Adrenal gland (tissue), 12 donors: ENCODE measurements around the gene KIF2A. TPM values are rescaled to one million over a fixed set of nuclear protein-coding genes. Genes with fewer than 3 reads are reported as not detected.
A peak's percentile ranks its signal among the peaks of the same experiment; 100 is the strongest.

Experiments used
- DNase-seq, 7 donors: peaks; one replicate each; pipeline ENCODE4 v3.0.0-alpha.2; 2019 to 2020
- H3K27ac ChIP-seq, 5 donors: fragments of 200-600 bp; sonication (generic) in 4 of 5; 1 replicate in 3 of 5; 2 replicates in 2 of 5; pipeline versions ENCODE4 v1.5.1 to v1.8.0; 2016 to 2020; ENCODE audit warnings: mild to moderate bottlenecking in 1 of 5
- H3K27me3 ChIP-seq: fragments of 200-600 bp; 2 replicates; pipeline ENCODE4 v1.8.0; 2021
- H3K36me3 ChIP-seq, 2 donors: fragments of 200-600 bp; replicated peaks in 1 of 2; 1 replicate in 1 of 2; 2 replicates in 1 of 2; pipeline versions ENCODE4 v1.5.1 to v1.8.0; 2018 to 2022
- H3K4me1 ChIP-seq, 2 donors: fragments of 200-600 bp; replicated peaks in 1 of 2; 1 replicate in 1 of 2; 2 replicates in 1 of 2; pipeline versions ENCODE4 v1.5.1 to v1.8.0; 2018 to 2021
- H3K4me3 ChIP-seq, 4 donors: fragments of 200-600 bp; sonication (generic) in 3 of 4; one replicate each; pipeline ENCODE4 v1.5.1; 2016 to 2018
- H3K9me3 ChIP-seq, 3 donors: fragments of 200-600 bp; sonication (generic) in 1 of 3; replicated peaks in 1 of 3; 1 replicate in 2 of 3; 2 replicates in 1 of 3; pipeline versions ENCODE4 v1.5.1 to v1.8.0; 2016 to 2021
- POLR2A ChIP-seq, 2 donors: fragments of 450-650 bp; IDR thresholded peaks; one replicate each; pipeline ENCODE4 v1.6.1; 2017; ENCODE audit warnings: antibody characterized with exemption in 2 of 2, mild to moderate bottlenecking in 2 of 2, moderate library complexity in 1 of 2
- WGBS, 4 donors: extraction: QIAGEN DNeasy Blood & Tissue Kit in 2 of 4; methylation state at CpG; one replicate each; pipeline versions ENCODE4 v1.1.5 to v1.1.7; 2013 to 2017; 5-methylcytosine and 5-hydroxymethylcytosine counted together
- intact Hi-C, 2 donors: fragments of 100-400 bp; cut with DNase I; formaldehyde crosslinking; loops; one replicate each; pipeline versions ENCODE4 v1.14.1 to v1.15.0; 2022 to 2023
- polyA plus RNA-seq, 3 donors: library from polyadenylated mRNA; stranded (reverse); fragments of 200-250 nt in 2 of 3; fragments of 350-450 nt in 1 of 3; fragmentation: Illumina TruSeq in 1 of 3; extraction: RNeasy Lipid Tissue Mini Kit (QIAGEN cat#74804) in 1 of 3; gene quantifications; one replicate each; pipeline ENCODE4 v1.2.3, GENCODE V29; 2013 to 2014
- total RNA-seq, 9 donors: library from RNA; depleted of rRNA in 4 of 9; stranded (reverse); fragments of >200 nt in 4 of 9; fragments of 120-200 nt in 1 of 9; fragmentation: NEBNext Ultra II Directional in 1 of 9; extraction: Animal tissue kit (Norgen Biotek cat#: 25700) in 1 of 9; gene quantifications; one replicate each; pipeline versions ENCODE4 v1.1.0 to v1.2.4, GENCODE V29; 2013 to 2023
- TF ChIP-seq, protein P1 (sequence below), 6 experiments: fragments of 450-650 bp in 4 of 6; fragments of 200-600 bp in 2 of 6; sonication (generic) in 1 of 6; IDR thresholded peaks; 1 replicate in 5 of 6; 2 replicates in 1 of 6; pipeline versions ENCODE4 v1.5.1 to v1.8.0; 2016 to 2021; ENCODE audit warnings: antibody characterized with exemption in 6 of 6, mild to moderate bottlenecking in 2 of 6, moderate library complexity in 1 of 6
- donor health status: healthy with polysubstance abuse.
- donor health status: Bipolar disorder and iron deficiency.
- donor health status: DM: yes; HTN: yes; CAD: no.
- donor health status: DM: no; HTN: no; CAD: no.
- donor health status: DM: no; HTN: no; CAD: no.
- donor health status: DM: yes; HTN: yes; CAD: no.

Gene KIF2A
- total and polyA plus RNA-seq, 12 donors = 2.1 to 50.2 (median 24.2) TPM

DNA sequence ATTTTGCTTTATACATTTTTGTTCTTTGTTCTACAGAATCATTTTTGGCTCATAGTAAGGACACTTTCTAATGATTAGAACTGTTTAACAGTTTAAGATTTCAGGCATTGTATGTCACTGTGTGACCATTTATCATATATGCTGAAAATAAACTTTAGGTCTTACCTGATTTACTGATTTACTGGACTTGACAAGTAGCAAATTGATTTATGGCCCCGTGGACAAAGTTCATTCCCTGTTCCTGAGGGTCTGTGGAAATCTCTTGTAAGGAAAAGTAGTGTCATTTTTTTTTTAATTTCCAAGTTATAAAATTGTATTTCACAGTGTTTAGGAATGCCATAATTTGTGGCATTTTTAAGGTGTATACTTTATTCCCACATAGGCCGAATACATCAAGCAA is 40.7 kb downstream of the KIF2A start:
- no peaks in the 10 kb centered on the region for H3K4me1 ChIP-seq
- TF ChIP-seq, protein P1, sequence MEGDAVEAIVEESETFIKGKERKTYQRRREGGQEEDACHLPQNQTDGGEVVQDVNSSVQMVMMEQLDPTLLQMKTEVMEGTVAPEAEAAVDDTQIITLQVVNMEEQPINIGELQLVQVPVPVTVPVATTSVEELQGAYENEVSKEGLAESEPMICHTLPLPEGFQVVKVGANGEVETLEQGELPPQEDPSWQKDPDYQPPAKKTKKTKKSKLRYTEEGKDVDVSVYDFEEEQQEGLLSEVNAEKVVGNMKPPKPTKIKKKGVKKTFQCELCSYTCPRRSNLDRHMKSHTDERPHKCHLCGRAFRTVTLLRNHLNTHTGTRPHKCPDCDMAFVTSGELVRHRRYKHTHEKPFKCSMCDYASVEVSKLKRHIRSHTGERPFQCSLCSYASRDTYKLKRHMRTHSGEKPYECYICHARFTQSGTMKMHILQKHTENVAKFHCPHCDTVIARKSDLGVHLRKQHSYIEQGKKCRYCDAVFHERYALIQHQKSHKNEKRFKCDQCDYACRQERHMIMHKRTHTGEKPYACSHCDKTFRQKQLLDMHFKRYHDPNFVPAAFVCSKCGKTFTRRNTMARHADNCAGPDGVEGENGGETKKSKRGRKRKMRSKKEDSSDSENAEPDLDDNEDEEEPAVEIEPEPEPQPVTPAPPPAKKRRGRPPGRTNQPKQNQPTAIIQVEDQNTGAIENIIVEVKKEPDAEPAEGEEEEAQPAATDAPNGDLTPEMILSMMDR (IDR thresholded peaks at IDR 0.05) = no peak
- TF ChIP-seq POLR2A (IDR thresholded peaks at IDR 0.05) = no peak

GRCh38 chr5:62347928-62348327 is 41.9 kb downstream of the KIF2A start:
- Histone ChIP-seq H3K36me3 (peaks cover 0 to 23% of the 10 kb centered on the region in 2 donors), H3K27me3 (no peaks in the 10 kb centered on the region), H3K27ac (no peak overlapping the region), H3K4me3 (no peak overlapping the region), H3K9me3 (no peaks in the 10 kb centered on the region), H3K4me1 (no peaks in the 10 kb centered on the region)
- intact Hi-C loops = no loop called here
- DNase-seq = no peak
- TF ChIP-seq POLR2A (IDR thresholded peaks at IDR 0.05) = no peak
- TF ChIP-seq, protein P1 (IDR thresholded peaks at IDR 0.05) = no peak
- 90 to 100% (median 98%) methylated on average over 1 of the region's 1 CpG for WGBS, 4 donors

More for the DNA sequence above, 40.7 kb downstream of the KIF2A start:
- H3K27ac ChIP-seq = no peak overlapping the region
- H3K36me3 ChIP-seq = peaks cover 0 to 16% of the 10 kb centered on the region in 2 donors
- H3K9me3 ChIP-seq = no peaks in the 10 kb centered on the region
- intact Hi-C loops = no loop called here
- no peaks in the 10 kb centered on the region for H3K27me3 ChIP-seq
- 90 to 100% (median 93%) methylated on average over 2 of the region's 2 CpGs for WGBS, 4 donors
- no peak overlapping the region for H3K4me3 ChIP-seq
- DNase-seq = no peak

DNA sequence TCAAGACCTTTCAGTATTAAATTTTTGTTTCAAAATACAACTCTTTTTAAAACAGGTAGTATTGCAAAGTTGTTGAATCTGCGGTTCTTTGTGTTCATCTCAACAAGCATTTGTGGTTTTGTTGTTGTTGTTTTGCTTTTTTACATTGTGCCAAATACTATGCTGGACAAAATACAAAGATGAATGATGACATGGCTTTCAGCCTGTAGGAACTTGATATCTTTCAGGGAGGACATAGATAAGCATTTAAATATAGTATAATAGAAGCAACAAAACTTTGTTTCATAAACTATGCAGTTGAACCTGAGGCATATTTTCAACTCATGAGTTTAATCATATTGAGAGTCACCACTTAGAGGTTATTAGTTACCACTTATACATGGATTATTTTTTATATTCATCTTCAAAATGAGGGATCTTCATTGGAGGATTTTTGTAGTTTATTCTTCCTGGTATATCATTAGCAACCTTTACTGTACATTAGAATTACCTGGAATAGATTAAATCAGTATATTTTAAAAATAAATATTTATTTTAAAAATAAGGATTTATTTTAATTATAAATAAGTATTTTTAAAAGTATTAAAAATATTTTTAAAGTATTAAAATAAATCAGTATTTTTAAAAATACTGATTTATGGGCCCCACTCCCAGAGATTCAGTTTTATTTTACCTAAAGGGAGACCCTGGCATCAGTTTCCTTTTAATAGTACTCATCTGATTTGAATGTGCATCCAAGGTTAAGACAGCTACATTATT is 42.9 kb downstream of the KIF2A start:
- H3K27ac ChIP-seq = no peak overlapping the region
- no peaks in the 10 kb centered on the region for H3K4me1 ChIP-seq
- intact Hi-C loops = no loop called here
- no peak for DNase-seq
- no peaks in the 10 kb centered on the region for H3K9me3 ChIP-seq
- no peak overlapping the region for H3K4me3 ChIP-seq
- TF ChIP-seq POLR2A (IDR thresholded peaks at IDR 0.05) = no peak
- TF ChIP-seq, protein P1 (IDR thresholded peaks at IDR 0.05) = no peak
- no peaks in the 10 kb centered on the region for H3K27me3 ChIP-seq
- 95 to 100% (median 97%) methylated on average over 1 of the region's 1 CpG for WGBS, 4 donors
- peaks cover 0 to 25% of the 10 kb centered on the region in 2 donors for H3K36me3 ChIP-seq

- peaks cover 0 to 33% of the 10 kb centered on the region in 2 donors for H3K36me3 ChIP-seq
Measured at GRCh38 chr5:62354028-62354874, 48.2 kb downstream of the KIF2A start.

More at GRCh38 chr5:62354028-62354874, 48.2 kb downstream of the KIF2A start:
- TF ChIP-seq, protein P1 (IDR thresholded peaks at IDR 0.05) = peak; percentile 42 to 82 (median 70)
- TF ChIP-seq POLR2A (IDR thresholded peaks at IDR 0.05) = no peak
- intact Hi-C loops = loop anchor here (10.0 kb wide), 1 partner anchor 129 kb away; no protein-coding TSS in a partner anchor
- no peaks in the 10 kb centered on the region for H3K27me3 ChIP-seq
- H3K4me3 ChIP-seq = no peak overlapping the region
- H3K27ac ChIP-seq = no peak overlapping the region
- H3K9me3 ChIP-seq = no peaks in the 10 kb centered on the region
- H3K4me1 ChIP-seq = no peaks in the 10 kb centered on the region
- peak in 4 of 7 donors; percentile 29 to 60 (median 37) for DNase-seq
